NB4 (cell line): ENCODE results near the gene PBRM1.

Source experiments
- DNase-seq: peaks from one replicate; pipeline ENCODE4 v3.0.0; 2010; ENCODE audit warnings: low read depth
- H3K4me3 ChIP-seq: one replicate; pipeline ENCODE4 v1.5.1; 2011; ENCODE audit warnings: mild to moderate bottlenecking, low read depth, low read length, moderate library complexity
- CTCF ChIP-seq: IDR thresholded peaks from one replicate; pipeline ENCODE4 v1.5.1; 2012; ENCODE audit warnings: low read depth, low read length
- MYC ChIP-seq: IDR thresholded peaks from 2 replicates; pipeline ENCODE4 v1.6.1; 2011; ENCODE audit warnings: low read depth, low read length
- POLR2A ChIP-seq: IDR thresholded peaks from 2 replicates; pipeline ENCODE4 v1.6.1; 2011; ENCODE audit warnings: mild to moderate bottlenecking; ENCODE audit not compliant: insufficient read length; ENCODE audit errors: extremely low read depth
- TF ChIP-seq, protein P1 (sequence below): IDR thresholded peaks from 2 replicates; pipeline ENCODE4 v1.6.1; 2011; ENCODE audit warnings: low read depth, low read length

PBRM1 gene

DNA sequence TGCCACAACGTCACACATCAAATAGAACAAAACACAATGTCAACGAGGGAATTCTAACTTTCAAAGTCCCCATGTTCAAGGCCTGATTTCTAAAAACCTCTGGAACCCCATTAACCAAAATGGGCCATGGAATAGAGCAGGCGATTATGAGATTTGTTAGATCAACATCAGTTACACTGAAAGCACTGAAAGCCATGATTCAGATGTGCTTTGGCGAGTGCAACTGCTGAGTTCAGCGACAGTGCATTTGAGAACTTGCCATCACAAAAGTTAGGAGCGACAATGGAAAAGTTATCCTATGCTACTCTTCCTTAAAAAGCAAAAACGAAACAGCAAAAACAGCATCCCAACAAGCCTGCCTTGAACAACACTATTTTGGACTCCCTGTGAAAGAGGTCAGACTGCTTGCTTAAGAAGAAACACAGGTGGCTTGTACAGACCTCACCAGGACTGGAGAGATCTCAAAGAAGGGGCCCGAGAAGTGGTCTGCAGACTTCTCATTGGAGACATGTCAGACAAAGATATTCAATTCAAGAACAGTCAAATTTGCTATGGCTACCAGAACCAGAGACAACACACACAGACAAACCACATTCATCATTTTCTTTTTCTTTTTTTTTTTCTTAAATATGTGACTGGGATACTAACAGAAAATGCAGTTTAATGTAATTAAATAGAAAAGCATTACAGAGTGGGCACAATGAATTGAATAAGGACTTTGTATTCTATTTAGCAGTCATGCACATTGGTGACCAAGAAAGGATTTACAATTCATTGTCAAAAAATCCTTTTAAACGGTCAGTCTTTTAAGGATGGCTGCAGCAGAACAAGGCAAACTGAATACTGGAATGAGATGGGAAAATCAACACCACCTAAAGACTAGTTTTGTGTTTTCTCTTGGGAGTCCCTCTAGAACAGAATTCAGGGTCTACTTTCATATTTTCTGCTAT, 128.4 kb downstream of the PBRM1 start:
- DNase-seq, result no peak
- TF ChIP-seq, protein P1, sequence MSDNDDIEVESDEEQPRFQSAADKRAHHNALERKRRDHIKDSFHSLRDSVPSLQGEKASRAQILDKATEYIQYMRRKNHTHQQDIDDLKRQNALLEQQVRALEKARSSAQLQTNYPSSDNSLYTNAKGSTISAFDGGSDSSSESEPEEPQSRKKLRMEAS, result no peak
- no peak for TF ChIP-seq POLR2A
- no peak for TF ChIP-seq MYC
- TF ChIP-seq CTCF, result no peak
- H3K4me3 ChIP-seq, result no peak overlapping the region

DNA sequence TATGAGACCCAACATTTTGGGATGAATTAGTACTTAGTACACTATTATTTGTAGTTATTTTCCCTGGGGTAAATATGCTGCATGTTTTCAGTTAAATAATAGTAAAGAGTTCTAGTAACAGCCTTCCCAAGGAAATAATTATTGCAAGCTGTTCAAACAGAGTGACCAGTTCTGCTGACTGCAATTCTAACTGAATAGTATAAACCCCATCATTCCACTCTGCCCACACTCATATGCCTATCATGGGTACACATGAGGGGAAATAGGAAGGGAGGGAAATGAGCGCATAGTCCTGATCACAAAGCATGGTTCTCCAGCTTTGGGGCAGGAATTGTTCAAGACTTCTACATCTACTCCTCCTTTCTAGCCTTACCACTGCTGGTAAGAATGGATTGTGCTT, 130.7 kb downstream of the PBRM1 start:
- no peak for TF ChIP-seq MYC
- no peak for TF ChIP-seq CTCF
- TF ChIP-seq, protein P1, result no peak
- no peak for TF ChIP-seq POLR2A
- H3K4me3 ChIP-seq, result no peak overlapping the region
- DNase-seq, result no peak

DNA sequence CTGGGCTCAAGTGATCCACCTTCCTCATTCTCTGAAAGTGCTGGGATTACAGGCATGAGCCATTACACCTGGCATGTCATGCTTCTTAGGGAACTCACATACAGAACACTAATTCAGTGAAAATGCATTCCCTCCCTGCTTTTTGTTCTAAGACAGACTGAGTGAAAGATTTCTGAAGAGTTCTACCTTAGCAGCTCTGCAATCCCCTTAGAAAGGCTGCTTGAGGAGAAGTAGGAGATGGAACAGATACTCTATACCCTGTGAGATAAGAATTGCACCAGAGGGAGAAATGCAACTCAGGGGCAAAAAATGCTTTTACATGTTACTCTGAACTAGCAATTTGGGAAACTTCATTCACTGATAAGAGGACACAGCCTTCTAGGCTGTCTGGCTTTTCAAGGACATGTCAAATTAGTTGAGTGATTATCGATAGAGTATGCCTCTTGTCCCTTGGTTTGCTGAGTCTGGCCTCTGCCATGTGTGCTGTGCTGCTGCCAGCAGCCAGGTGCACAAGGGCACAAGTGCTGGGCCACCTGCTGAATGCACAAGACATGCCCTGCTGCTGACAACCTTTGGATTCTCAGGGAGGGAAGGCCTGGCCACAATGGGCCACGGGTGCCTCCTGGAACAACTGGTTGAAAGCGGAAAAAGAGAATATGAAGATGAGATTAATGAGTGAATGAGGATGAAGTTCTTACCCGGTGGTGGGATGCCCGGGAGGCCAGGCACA, 131.5 kb downstream of the PBRM1 start:
- TF ChIP-seq CTCF (no peak), MYC (no peak), POLR2A (no peak)
- TF ChIP-seq, protein P1, result no peak
- no peak overlapping the region for H3K4me3 ChIP-seq
- DNase-seq, result no peak

DNA sequence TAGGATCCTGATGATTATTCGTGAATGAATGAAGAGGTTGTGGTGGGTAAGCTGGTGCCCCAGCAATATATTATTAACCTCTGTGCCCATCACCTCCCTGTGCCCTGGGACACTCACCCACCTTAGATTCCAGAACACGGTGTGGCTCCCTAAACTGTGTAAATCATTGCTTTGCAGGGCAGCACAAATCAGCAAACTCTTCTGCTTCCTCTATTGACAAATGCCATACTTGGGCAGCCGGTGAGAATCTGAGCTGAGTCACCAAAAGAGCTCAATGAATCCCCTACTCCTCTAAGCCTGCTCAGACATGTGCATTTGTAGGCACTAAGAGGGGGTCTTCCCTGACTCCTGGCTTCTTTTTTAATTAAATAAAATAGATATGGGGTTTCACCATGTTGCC, 133.6 kb downstream of the PBRM1 start:
- no peak for TF ChIP-seq MYC
- no peak for TF ChIP-seq POLR2A
- TF ChIP-seq, protein P1, result no peak
- no peak for TF ChIP-seq CTCF
- peak; percentile 14 for DNase-seq
- H3K4me3 ChIP-seq, result no peak overlapping the region

DNA sequence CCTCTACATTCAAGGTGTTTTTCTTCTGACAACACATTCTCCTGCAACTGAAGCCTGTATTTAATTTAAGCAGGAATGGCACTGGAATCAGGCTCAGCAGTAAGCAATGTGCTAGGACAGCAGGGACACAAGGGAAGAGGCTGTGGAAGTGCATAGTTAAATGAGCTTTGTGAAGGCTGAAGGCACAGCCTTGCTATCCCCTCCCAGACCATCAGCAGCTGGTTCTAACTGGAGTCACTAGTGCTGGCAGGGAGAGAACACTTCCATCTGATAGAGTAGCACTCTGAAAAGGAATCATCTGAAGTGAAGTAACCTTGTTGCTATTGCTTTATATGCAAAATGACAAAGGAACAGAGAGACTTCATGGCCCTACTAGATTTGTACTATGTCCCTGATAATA, 134.6 kb downstream of the PBRM1 start:
- TF ChIP-seq MYC, result no peak
- TF ChIP-seq POLR2A, result no peak
- TF ChIP-seq CTCF, result no peak
- TF ChIP-seq, protein P1, result no peak
- DNase-seq, result no peak
- H3K4me3 ChIP-seq, result no peak overlapping the region
